RPMI7951 (cell line): ENCODE results near the gene PLA2G4D. TPM values are rescaled to one million over a fixed set of nuclear protein-coding genes. Genes with fewer than 3 reads are reported as not detected.

ENCODE experiments used
- DNase-seq: peaks from one replicate; pipeline ENCODE4 v3.0.0-alpha.2; 2012; ENCODE audit warnings: low read depth
- total RNA-seq: library from RNA; depleted of rRNA; stranded (reverse); fragments of >200 nt; shearing (Covaris generic); gene quantifications from 2 replicates; pipeline ENCODE4 v1.2.3, GENCODE V29; 2014; rRNA removed

The PLA2G4D gene
- total RNA-seq: not detected in 2 replicates

- DNase-seq: no peak
Observed at GRCh38 chr15:42094512-42094963, at the start of gene PLA2G4D. TSS of gene PLA2G4D (minus strand) at chr15:42094562. CDS start at chr15:42094459, 103 bp downstream.

GRCh38 chr15:42143356-42143755 is 49.0 kb upstream of the PLA2G4D start:
- DNase-seq: no peak

- DNase-seq: no peak
Observed at GRCh38 chr15:42141795-42142667, 47.7 kb upstream of the PLA2G4D start.

GRCh38 chr15:42141246-42141645 is 46.9 kb upstream of the PLA2G4D start:
- DNase-seq: no peak

- DNase-seq: no peak
Observed at GRCh38 chr15:42140383-42141070, 46.2 kb upstream of the PLA2G4D start.

GRCh38 chr15:42139596-42139995 is 45.2 kb upstream of the PLA2G4D start:
- DNase-seq: no peak

- DNase-seq: no peak
Observed at GRCh38 chr15:42138968-42139386, 44.6 kb upstream of the PLA2G4D start.

- no peak for DNase-seq
Observed at GRCh38 chr15:42138411-42138810, 44.0 kb upstream of the PLA2G4D start.

- DNase-seq: peak; percentile 57
Observed at GRCh38 chr15:42137461-42138261, 43.3 kb upstream of the PLA2G4D start.

GRCh38 chr15:42136513-42136912 is 42.2 kb upstream of the PLA2G4D start:
- no peak for DNase-seq

- no peak for DNase-seq
Observed at GRCh38 chr15:42135351-42135750, 41.0 kb upstream of the PLA2G4D start.

GRCh38 chr15:42134617-42135245 is 40.4 kb upstream of the PLA2G4D start:
- DNase-seq: no peak

- DNase-seq: peak; percentile 47
Observed at GRCh38 chr15:42133886-42134502, 39.6 kb upstream of the PLA2G4D start.

GRCh38 chr15:42133356-42133755 is 39.0 kb upstream of the PLA2G4D start:
- DNase-seq: no peak

- DNase-seq: no peak
Observed at GRCh38 chr15:42131826-42132806, 37.8 kb upstream of the PLA2G4D start.

GRCh38 chr15:42131006-42131405 is 36.6 kb upstream of the PLA2G4D start:
- DNase-seq: no peak

- DNase-seq: no peak
Observed at GRCh38 chr15:42130246-42130986, 36.1 kb upstream of the PLA2G4D start.

GRCh38 chr15:42129364-42129763 is 35.0 kb upstream of the PLA2G4D start:
- no peak for DNase-seq

GRCh38 chr15:42128476-42128875 is 34.1 kb upstream of the PLA2G4D start:
- DNase-seq: no peak
